HepG2 (cell line): ENCODE data around the gene UGT1A3. TPM values are rescaled to one million over a fixed set of nuclear protein-coding genes. Genes with fewer than 3 reads are reported as not detected.

ENCODE experiments used
- GPN1 ChIP-seq: sonication (generic); formaldehyde crosslinking; IDR thresholded peaks from 2 replicates; pipeline ENCODE4 v1.5.1; 2020; ENCODE audit warnings: missing genetic modification reagents, borderline replicate concordance
- MTF1 ChIP-seq: sonication (generic); formaldehyde crosslinking; IDR thresholded peaks from 2 replicates; pipeline ENCODE4 v1.5.0; 2020; ENCODE audit warnings: missing genetic modification reagents
- NFKB2 ChIP-seq: sonication (generic); formaldehyde crosslinking; IDR thresholded peaks from 2 replicates; pipeline ENCODE4 v1.4.0; 2020; ENCODE audit warnings: missing genetic modification reagents, borderline replicate concordance
- SOX6 ChIP-seq, 2 experiments: fragments of 450-650 bp in 1 of 2; sonication (generic) in 1 of 2; formaldehyde crosslinking in 1 of 2; IDR thresholded peaks; 2 replicates each; pipeline versions ENCODE4 v1.4.0 to v1.6.1; 2017 to 2020; ENCODE audit warnings: antibody characterized with exemption in 1 of 2, mild to moderate bottlenecking in 1 of 2, missing genetic modification reagents in 1 of 2
- TBL1XR1 ChIP-seq: fragments of 150-350 bp; IDR thresholded peaks from 2 replicates; pipeline ENCODE4 v1.6.1; 2014; ENCODE audit warnings: borderline replicate concordance, low read length; ENCODE audit not compliant: partially characterized antibody
- ZFP36L2 ChIP-seq: sonication (generic); formaldehyde crosslinking; IDR thresholded peaks from 2 replicates; pipeline ENCODE4 v1.4.0; 2020; ENCODE audit warnings: missing genetic modification reagents
- polyA plus RNA-seq, 8 experiments: library from polyadenylated mRNA; depleted of rRNA in 3 of 8; stranded (reverse) in 7 of 8; unstranded in 1 of 8; fragments of >200 nt; fragmentation: Illumina TruSeq in 4 of 8; extraction: Trizol in 4 of 8; gene quantifications; 2 replicates each; pipeline versions ENCODE4 v1.2.1 to v1.2.3, GENCODE V29; 2011 to 2016; ENCODE audit warnings: low read depth in 4 of 8, missing spikeins in 1 of 8, mixed read lengths in 1 of 8; ENCODE audit not compliant: insufficient read depth in 1 of 8
- total RNA-seq, 5 experiments: library from RNA; depleted of rRNA; stranded (reverse); fragments of >200 nt; fragmentation: Illumina TruSeq; extraction: Trizol; gene quantifications; 2 replicates each; pipeline ENCODE4 v1.2.3, GENCODE V29; 2016; ENCODE audit warnings: low read depth in 1 of 5
- TF ChIP-seq, protein P1 (sequence below), 2 experiments: fragments of 450-650 bp in 1 of 2; sonication (generic) in 1 of 2; formaldehyde crosslinking in 1 of 2; IDR thresholded peaks; 2 replicates each; pipeline versions ENCODE4 v1.6.1 to v1.8.0; 2016 to 2022; ENCODE audit warnings: antibody characterized with exemption in 1 of 2, mild to moderate bottlenecking in 1 of 2, missing genetic modification reagents in 1 of 2
- TF ChIP-seq, protein P2 (sequence below): sonication (generic); formaldehyde crosslinking; IDR thresholded peaks from 2 replicates; pipeline ENCODE4 v1.5.0; 2020; ENCODE audit warnings: mild to moderate bottlenecking, missing genetic modification reagents, borderline replicate concordance
- TF ChIP-seq, protein P3 (sequence below): sonication (generic); formaldehyde crosslinking; IDR thresholded peaks from one replicate; pipeline ENCODE4 v1.5.1; 2020; ENCODE audit warnings: mild to moderate bottlenecking, missing genetic modification reagents; ENCODE audit errors: not compliant biosample characterization

UGT1A3 gene
- total and polyA plus RNA-seq, 2 of the 13 experiments (the other 11 are each of a cell fraction or from before 2014, with no cell fraction given): not detected

DNA sequence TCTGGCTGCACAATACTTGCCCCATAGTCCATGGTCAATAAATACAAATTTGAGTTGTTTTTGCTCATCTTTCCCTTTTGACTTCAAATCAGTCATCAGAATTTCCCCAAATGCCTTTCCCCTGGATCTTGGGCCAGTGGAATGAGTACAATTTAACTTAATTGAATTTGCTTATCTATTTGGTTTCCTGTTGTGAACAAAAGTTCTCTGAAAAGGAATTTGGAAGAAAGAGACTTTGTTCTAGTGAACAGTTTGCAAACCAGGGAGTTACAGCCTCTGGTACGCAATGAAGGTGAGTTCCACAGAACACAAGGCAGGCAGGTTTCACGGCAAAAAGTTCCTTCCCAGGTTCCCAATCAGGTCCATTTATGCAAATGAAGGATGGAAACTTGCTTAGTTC is 30.0 kb downstream of the UGT1A3 start (continued):
- TF ChIP-seq, protein P1, sequence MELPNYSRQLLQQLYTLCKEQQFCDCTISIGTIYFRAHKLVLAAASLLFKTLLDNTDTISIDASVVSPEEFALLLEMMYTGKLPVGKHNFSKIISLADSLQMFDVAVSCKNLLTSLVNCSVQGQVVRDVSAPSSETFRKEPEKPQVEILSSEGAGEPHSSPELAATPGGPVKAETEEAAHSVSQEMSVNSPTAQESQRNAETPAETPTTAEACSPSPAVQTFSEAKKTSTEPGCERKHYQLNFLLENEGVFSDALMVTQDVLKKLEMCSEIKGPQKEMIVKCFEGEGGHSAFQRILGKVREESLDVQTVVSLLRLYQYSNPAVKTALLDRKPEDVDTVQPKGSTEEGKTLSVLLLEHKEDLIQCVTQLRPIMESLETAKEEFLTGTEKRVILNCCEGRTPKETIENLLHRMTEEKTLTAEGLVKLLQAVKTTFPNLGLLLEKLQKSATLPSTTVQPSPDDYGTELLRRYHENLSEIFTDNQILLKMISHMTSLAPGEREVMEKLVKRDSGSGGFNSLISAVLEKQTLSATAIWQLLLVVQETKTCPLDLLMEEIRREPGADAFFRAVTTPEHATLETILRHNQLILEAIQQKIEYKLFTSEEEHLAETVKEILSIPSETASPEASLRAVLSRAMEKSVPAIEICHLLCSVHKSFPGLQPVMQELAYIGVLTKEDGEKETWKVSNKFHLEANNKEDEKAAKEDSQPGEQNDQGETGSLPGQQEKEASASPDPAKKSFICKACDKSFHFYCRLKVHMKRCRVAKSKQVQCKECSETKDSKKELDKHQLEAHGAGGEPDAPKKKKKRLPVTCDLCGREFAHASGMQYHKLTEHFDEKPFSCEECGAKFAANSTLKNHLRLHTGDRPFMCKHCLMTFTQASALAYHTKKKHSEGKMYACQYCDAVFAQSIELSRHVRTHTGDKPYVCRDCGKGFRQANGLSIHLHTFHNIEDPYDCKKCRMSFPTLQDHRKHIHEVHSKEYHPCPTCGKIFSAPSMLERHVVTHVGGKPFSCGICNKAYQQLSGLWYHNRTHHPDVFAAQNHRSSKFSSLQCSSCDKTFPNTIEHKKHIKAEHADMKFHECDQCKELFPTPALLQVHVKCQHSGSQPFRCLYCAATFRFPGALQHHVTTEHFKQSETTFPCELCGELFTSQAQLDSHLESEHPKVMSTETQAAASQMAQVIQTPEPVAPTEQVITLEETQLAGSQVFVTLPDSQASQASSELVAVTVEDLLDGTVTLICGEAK (IDR thresholded peaks at IDR 0.05): no peak
- TF ChIP-seq, protein P1 (CRISPR knock-in tag; IDR thresholded peaks at IDR 0.05): no peak
- TF ChIP-seq TBL1XR1 (no peak), NFKB2 (CRISPR knock-in tag) (no peak), ZFP36L2 (CRISPR knock-in tag) (no peak), SOX6 (IDR thresholded peaks at IDR 0.05) (no peak), SOX6 (CRISPR knock-in tag; IDR thresholded peaks at IDR 0.05) (peak; percentile 28; the same call in 1 of the 2 replicates), MTF1 (no peak), GPN1 (CRISPR knock-in tag) (no peak)
- TF ChIP-seq, protein P2, sequence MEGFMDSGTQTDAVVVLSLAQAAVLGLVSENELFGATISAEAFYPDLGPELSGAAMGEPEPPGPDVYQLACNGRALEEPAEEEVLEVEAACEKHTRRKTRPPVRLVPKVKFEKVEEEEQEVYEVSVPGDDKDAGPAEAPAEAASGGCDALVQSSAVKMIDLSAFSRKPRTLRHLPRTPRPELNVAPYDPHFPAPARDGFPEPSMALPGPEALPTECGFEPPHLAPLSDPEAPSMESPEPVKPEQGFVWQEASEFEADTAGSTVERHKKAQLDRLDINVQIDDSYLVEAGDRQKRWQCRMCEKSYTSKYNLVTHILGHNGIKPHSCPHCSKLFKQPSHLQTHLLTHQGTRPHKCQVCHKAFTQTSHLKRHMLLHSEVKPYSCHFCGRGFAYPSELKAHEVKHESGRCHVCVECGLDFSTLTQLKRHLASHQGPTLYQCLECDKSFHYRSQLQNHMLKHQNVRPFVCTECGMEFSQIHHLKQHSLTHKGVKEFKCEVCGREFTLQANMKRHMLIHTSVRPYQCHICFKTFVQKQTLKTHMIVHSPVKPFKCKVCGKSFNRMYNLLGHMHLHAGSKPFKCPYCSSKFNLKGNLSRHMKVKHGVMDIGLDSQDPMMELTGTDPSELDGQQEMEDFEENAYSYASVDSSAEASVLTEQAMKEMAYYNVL (CRISPR knock-in tag): no peak
- TF ChIP-seq, protein P3, sequence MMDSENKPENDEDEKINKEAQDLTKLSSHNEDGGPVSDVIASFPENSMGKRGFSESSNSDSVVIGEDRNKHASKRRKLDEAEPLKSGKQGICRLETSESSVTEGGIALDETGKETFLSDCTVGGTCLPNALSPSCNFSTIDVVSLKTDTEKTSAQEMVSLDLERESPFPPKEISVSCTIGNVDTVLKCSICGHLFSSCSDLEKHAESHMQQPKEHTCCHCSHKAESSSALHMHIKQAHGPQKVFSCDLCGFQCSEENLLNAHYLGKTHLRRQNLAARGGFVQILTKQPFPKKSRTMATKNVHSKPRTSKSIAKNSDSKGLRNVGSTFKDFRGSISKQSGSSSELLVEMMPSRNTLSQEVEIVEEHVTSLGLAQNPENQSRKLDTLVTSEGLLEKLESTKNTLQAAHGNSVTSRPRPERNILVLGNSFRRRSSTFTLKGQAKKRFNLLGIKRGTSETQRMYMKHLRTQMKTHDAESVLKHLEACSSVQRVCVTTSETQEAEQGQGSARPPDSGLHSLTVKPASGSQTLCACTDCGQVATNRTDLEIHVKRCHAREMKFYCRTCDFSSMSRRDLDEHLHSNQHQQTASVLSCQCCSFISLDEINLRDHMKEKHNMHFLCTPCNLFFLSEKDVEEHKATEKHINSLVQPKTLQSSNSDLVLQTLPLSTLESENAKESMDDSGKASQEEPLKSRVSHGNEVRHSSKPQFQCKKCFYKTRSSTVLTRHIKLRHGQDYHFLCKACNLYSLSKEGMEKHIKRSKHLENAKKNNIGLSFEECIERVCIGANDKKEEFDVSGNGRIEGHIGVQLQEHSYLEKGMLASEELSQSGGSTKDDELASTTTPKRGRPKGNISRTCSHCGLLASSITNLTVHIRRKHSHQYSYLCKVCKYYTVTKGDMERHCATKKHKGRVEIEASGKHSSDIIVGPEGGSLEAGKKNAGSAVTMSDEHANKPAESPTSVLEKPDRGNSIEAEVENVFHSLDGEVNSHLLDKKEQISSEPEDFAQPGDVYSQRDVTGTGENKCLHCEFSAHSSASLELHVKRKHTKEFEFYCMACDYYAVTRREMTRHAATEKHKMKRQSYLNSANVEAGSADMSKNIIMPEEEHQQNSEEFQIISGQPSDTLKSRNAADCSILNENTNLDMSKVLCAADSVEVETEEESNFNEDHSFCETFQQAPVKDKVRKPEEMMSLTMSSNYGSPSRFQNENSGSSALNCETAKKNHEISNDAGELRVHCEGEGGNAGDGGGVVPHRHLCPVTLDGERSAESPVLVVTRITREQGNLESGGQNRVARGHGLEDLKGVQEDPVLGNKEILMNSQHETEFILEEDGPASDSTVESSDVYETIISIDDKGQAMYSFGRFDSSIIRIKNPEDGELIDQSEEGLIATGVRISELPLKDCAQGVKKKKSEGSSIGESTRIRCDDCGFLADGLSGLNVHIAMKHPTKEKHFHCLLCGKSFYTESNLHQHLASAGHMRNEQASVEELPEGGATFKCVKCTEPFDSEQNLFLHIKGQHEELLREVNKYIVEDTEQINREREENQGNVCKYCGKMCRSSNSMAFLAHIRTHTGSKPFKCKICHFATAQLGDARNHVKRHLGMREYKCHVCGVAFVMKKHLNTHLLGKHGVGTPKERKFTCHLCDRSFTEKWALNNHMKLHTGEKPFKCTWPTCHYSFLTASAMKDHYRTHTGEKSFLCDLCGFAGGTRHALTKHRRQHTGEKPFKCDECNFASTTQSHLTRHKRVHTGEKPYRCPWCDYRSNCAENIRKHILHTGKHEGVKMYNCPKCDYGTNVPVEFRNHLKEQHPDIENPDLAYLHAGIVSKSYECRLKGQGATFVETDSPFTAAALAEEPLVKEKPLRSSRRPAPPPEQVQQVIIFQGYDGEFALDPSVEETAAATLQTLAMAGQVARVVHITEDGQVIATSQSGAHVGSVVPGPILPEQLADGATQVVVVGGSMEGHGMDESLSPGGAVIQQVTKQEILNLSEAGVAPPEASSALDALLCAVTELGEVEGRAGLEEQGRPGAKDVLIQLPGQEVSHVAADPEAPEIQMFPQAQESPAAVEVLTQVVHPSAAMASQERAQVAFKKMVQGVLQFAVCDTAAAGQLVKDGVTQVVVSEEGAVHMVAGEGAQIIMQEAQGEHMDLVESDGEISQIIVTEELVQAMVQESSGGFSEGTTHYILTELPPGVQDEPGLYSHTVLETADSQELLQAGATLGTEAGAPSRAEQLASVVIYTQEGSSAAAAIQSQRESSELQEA (CRISPR knock-in tag): no peak
